Stimulated activated CD4-positive, alpha-beta T cell treated with anti-CD3 and anti-CD28 coated beads, Interleukin-15, amount 100 ng/mL, for 48 hours (primary cell): ENCODE measurements around the gene OR10A3.

ENCODE experiments used
- DNase-seq, 2 donors: peaks; one replicate each; pipeline ENCODE4 v3.0.0-alpha.2; 2020; ENCODE audit warnings: low read depth in 2 of 2

OR10A3 gene

DNA sequence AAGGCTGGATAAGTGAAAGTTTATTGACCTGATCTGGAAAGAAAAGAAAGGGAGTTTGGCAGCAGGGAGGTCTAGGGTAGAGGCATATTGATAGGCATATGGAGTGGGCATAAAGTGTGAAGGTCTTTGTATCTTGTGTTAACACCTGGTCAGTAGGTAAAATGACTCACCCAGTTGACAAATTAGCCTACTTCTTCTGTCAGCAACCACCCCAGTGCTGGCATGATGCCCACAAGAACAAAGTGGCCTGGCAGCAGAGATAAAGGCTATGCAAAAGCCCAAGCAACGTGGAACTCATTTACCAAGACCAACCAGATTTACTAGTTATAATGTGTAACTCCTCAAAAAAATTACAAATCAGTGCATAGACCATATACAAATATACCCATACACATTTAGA is 4.9 kb downstream of the OR10A3 start:
- DNase-seq, result no peak

DNA sequence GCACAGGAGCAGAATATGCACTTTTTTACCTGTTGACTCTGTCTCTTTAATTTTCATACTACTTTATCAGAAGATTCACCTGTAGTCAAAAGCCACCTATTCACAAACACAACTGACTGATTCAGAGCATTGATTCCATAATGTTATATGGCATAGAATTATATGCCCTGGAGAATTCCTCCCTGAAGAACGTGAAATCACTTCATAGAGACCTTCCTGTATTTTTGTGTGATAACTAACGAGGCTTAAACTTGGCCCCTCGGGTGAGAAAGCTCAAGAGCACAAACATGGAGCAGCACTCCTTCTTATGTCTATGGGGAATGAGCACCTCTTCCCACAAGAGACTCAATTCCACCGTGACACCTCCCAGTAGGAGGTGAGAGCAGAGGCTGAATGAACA is 10.3 kb downstream of the OR10A3 start, which contains the start of gene OR10A6:
OR10A6 (minus strand) TSS at position 101 of the 400 bp plus-strand sequence. CDS start 2,606 bp downstream, outside the sequence.
- DNase-seq, result no peak

DNA sequence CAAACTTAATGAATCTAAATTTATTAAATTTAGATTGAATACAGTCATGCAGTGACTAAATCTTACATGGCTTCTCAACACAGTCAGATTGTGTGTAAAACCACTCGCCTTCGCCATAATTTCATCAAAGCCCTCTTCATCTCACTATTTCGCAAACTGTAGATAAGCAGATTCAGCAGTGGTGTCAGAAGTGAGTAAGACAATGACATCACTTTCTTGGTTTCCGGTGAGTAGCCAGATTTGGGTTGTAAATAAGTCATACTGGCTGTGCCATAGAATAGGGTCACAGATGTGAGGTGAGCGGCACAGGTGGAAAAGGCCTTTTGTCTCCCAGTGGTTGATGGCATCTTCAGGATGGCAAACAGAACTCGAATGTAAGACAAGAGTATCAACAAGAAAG is 13.9 kb downstream of the OR10A3 start:
- DNase-seq, result no peak

DNA sequence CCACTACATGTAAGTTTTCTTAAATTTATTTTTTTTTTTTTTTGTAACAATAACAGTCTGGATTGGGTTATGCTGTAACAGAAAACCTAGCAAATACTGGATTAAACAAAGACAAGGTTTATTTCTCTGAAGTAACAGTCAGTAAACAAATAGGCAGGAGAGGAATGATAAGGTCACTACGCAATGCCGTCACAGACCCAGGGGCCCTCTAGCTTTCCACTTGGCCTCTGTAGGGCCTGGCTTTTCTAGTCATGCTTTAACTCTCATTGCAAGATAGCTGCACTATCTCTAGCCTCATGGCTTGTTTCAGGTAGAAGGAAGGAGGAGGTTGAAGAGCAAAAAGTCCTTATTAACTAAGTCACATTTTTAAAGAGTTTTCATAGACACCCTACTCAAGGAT is 17.0 kb downstream of the OR10A3 start:
- no peak for DNase-seq

DNA sequence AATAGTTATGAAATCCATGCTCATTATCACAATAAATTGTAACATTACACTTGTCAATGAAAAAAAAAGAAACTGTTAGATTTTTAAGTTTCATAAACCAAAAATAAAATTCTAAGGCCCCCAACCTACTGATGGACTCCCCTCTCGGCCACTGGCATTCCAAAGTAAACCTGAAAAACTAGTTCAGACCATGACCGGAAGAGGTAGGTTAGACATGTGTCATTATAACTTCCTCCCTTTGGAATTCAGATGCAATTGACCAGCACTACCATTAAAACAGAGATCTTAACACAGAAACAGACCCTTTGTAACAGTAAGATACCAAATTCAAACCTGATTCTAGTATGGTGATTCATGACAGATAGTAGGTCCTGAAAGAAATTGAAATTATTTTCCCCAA is 23.4 kb downstream of the OR10A3 start:
- DNase-seq, result no peak

DNA sequence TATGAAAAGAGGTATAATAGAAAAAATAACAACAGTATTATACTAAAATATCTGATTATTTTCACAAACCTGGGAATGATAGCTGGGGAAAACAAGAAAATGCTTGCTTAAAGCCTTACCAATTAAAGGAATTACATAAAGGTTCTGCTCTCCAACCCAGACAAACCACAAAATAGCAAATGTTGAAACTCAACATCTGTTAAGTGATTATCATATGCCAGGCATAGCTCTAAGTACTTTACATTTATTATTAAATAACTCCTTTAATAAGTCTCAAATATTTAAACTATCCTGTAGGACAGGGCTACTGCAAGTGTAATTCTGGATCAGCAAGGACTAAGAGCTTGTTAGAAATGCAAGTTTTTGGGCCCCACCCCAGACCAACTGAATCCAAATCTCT is 30.5 kb downstream of the OR10A3 start:
- no peak for DNase-seq

DNA sequence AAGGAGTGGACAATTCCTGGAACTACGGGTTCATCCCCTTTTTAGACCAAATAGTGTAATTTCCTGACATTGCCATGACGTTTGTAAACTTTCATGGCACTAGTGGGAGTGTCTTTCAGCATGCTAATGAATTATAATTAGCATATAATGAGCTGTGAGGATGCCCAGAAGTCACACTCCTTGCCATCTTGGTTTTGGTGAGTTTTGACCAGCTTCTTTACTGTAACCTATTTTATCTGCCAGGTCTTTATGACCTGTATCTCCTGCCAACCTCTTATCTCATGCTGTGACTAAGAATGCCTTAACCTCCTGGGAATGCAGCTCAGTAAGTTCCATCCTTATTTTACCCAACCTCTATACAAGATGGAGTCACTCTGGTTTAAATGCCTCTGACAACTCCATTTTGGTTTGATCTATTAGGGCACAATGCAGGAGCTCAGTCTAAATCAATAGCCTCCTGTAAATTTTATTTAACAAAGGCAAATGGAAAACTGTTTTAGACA is 31.2 kb downstream of the OR10A3 start:
- no peak for DNase-seq

DNA sequence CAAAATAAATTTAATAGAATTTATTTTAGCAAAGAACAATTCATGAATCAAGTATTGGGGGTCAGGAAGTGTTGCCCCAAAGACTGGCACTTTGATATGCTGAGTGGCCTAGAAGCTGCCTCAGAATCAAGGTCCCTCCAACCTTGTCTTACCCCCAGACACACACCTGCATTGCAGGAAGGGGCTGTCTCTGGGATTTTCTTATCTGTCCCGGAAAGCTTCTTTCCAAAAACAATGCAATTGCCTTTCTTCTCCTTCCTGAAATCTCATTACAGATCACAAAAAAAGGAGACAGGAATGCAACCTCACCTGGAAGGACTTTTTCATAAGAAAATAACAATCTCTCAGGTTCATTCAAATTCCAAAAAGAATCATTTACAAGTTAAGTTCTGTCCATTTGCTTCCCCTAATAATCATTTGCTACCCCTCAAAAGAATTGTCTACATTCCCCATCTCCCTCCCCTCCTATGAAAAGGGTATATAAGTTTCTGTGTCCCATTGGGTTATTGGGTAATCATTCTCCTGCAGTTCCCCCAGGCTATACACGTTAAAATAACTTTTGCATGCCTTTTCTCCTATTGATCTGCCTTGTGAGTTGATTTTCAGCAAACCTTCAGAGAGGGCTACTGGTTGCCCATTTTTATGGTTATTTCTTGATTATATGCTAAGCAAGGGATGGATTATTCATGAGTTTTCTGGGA is 31.8 kb downstream of the OR10A3 start:
- DNase-seq, result no peak

DNA sequence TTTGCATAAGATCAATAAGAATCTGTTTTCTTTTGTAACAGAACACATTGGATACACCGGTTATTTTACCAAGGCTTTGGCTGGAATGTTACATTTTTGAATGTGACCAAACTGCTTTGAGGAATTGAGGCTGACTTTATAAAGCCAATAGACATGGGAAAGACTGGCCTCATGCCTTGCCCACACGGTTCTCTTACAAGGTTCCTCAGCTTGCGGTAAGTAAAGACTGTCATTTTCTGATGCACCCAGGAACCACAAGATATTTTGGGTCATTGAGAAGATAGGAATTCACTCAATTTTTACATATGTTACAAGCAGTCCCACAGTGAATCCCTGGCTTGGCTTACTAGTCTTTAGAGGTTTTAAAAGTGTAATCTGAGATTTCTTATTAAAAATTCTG is 34.4 kb downstream of the OR10A3 start:
- no peak for DNase-seq

DNA sequence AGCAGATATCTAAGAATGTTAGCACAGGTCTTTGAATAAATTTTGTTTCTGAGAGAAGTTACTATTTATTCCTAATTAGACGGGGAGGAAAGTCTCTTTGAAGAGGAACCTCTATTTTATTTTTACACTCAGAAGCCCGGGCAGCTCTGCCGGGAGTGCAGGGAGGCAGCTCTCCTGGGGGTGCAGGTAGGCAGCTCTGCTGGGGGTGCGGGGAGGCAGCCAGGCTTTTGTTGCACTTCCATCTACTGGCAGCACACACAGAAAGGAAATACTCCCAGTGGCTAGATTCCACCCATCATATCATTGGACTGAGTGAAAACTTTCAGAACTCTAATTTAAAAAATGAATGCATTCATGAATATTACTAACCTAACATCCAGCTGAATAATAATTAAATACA is 35.0 kb downstream of the OR10A3 start:
- DNase-seq, result no peak

DNA sequence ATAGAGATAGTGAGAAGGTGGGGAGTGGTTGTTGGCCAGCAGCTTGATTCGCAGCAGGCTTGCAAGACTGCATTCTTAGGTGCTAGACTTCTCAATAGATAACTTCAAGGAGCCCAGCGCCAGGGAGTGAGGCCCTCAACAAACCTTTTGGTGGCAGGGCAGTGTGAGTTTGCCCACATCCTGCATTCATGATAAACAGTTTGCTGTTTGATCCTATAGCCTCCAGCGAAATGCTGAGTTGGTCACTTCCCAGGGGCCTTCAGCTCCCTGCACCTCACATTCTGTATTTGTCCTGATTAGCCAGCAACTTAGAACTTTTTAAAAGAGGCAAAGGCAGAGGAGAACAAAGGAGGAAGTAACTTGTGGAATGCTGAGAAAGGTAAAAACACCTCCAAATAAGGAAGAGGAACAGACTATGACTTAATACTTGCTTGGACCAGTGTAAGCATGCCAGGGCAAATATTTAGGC is 35.5 kb downstream of the OR10A3 start:
- DNase-seq, result no peak

DNA sequence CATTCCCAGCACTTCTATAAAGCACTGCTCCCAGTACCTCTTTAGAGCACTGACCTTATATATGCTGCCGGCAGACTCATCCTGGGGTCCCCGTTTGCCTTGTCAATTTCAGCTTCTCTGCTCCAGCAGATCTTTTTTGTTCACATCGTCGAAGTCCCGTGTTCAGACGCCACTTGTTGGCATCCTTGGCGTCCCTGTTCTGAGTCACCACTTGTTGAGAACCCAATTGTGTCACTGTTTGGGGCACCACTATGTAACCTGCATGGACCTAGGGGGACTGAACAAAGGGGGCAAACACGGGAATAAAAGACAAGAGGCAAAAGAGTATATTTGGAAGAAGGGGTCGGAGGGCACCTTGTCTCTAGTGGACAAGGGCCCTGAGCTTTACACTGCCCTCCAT is 36.0 kb downstream of the OR10A3 start:
- DNase-seq, result no peak

DNA sequence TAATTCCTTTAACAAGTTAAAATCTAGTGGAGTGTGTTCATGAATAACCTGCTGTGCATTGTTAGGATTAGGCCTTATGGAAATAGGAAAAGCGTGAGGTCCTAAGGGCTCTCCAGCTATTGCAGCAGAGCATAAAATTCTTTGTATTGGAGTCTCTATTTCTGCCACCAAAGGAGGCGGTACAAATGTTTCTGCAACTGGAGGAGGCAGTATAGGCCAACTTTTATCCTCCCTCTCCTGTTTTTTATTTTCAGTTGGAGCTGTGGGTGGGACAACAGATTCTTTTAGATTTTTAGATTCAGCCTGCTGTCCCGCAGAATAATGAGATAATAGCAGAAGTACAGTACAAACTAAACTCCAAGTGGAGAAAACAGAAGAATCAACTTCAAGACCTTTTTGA is 36.6 kb downstream of the OR10A3 start:
- no peak for DNase-seq

DNA sequence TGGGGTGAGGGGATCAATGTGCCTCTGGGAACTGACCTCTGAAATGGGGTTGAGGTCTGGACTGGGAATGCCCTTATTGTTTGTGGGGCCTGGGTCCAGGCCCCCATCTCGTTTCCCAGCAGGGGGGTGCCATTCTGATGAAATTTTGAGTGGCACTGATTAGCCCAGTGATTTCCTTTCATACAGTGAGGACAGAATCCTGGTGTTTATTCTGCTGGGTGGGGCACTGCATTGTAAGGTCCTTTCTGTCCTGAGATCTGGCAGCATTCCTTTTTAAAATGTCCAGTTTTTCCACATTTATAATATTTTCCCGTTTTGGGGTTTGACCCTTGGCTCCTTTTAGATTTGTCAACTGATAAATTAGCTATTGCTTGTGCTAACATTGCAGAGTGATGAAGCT is 37.6 kb downstream of the OR10A3 start:
- no peak for DNase-seq

DNA sequence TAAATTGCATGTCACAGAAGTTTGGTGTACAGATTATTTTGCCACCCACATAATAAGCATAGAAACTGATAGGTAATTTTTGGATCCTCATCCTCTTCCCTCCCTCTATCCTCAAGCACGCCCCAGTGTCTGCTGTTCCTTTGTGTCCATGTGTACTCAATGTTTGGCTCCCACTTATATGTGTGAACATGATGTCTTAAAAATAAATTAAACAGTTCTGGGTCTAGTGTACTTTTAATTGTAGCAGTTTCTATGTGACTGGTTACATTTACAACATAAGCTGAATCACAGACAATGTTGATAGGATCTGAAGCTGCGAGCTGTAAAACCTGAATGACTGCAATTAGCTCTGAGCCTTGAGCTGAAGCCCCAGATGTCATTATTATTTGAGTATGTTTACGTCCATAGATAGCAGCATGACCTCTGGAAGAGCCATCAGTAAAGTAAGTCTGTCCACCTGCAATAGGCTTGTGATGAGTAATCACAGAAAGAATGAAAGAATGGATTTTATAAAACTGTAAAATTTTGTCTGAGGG is 40.1 kb downstream of the OR10A3 start:
- DNase-seq, result no peak

DNA sequence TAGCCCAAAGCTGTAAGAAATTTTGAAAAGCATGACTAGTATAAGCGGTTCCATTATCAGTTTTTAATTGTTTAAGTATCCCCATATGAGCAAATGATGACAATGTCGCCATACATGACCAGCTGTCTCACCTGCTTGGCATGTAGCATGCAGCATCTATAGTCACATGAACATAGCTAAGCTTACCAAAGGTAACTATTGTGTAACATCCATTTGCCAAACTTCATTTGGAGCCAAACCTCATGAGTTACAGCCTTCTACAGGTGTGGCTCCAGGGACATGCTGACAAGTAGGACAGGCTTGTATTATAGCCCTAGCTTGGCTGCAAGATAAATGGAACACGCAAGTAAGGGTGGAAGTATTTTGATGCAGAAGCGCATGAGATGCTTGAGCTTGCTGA is 40.8 kb downstream of the OR10A3 start:
- no peak for DNase-seq

DNA sequence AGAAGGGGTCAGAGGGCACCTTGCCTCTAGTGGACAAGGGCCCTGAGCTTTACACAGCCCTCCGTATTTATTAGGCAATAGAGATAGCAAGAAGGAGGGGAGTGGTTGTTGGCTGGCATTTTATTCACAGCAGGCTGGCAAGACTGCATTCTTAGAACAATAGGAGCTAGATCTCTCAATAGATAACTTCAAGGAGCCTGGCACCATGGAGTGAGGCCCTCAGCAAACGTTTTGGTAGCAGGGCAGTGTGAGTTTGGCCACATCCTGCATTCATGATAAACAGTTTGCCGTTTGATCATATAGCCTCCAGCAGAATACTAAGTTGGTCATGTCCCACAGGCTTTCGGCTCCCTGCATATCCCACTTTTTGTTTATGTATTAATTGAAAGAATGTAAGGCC is 42.1 kb downstream of the OR10A3 start:
- no peak for DNase-seq

DNA sequence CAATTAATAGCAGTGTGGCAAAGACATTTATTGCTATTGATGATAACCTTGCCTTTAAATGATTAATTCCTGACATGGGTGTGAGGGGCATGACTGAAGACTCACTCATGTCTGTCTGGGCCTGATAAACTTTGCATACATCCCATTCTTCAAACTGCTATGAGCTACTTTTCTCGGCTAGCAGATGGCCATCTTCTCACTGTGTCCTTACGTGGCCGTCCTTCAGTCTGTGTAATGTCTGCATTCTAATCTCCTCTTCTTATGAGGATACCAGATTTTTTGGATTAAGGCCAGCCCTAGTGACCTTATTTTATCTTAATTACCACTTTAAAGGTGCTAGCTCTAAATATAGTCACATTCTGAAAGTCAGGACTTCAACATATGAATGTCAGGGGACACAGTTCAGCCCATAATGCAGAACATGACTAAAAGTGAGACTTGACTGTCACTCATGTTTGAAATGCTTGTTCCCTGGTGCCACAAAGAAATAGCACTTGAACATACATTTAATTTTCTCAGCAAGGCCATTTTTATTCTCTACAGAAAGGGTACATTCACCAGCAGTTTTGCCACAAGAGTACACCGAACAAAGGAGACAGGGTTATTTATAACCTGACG is 42.7 kb downstream of the OR10A3 start:
- DNase-seq, result no peak

DNA sequence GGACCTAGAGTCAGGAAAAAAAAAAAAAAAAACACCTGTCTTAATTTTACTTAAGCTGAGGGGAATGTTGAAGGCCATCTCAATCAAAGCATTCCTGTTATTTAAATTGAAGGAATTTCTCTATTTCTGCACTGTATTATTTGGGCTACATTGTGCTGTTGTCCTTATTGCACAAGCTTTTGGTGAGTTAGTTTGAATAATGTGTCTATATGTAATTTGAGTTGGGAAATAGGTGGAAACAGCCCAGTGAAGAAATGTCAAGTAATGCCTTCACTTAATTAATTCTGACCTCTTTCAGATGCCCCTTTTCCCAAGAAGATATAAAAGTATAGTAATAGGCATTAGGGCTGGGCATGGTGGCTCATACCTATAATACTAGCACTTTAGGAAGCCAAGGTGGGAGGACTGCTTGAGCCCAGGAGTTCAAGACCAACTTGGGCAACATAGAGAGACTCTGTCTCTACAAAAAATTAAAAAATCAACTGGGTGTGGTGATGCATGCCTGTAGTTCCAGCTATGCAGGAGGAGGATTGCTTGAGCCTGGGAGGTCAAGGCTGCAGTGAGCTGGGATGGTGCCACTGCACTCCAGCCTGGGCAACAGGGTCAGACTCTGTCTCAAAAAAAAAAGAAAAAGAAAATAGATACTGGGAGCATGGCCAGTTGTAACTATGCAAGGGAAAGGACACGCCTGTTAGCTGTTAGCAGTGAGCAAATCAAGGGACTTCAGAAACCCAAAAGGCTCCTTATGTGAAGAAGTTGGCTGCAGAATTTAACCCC is 45.3 kb downstream of the OR10A3 start:
- no peak for DNase-seq

DNA sequence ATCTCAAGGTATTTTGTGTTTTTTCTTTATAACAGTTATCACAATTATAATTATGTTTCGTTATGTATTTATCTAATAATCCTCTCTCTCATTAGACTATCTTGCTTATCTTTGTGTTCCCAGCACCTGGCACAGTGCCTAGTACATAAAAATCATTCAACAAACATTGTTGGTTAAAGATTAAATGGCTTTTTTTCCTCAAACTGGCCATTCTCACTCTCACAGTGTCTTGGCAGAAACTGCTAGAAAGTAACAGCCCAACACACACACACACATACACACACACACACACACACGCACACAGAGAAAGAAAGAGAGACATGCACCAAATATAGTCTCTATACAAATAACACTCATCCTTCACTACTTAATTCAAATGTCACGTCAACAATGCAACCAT is 47.3 kb downstream of the OR10A3 start:
- DNase-seq, result no peak

DNA sequence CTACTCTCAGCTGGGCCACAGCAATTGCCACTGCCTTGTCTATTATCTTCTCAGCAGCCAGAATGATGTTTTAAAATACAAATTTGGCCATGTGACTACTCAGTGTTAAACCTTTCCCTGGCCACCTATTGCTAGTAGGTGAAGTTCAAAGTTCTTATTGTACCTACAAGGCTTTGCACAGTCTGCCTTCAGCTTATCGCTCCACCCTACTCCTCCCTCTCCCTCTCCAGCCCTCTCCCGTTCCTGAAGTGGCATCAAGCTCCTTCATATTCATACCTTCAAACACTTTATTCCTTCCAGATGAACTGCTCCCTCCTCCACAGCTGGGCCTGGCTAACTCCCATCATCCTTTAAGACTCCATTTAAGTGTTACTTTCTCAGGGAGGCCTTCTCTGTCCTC is 47.7 kb downstream of the OR10A3 start:
- no peak for DNase-seq

DNA sequence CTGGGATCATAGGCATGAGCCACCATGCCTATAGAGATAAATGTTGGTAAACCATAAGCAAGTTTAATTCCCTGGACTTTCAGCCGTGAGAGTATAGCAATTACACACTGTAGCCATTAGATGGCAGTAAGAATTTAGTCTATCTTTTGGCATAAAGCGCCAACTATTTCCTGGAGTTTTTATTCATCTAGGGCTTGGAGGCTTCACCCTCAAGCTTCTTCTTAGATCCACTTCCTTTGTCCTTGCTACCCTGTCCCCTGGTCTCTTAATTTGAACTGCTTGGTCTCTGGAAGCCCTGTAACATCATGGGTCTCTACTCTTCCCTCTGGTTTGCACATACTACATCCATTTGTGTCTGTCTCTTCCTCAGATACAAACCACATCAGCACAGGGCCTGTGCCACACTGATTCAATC is 48.7 kb downstream of the OR10A3 start:
- no peak for DNase-seq
